SK-N-SH treated with all-trans-retinoic acid at 6 μM for 48 hours (cell line): ENCODE measurements around the gene RNASE7.

Experiments
- ATAC-seq: fragments of 200-7000 bp; cut with Tn5 transposase; 3 replicates; pipeline ENCODE4 v1.9.1; 2020; ENCODE audit warnings: mild to moderate bottlenecking, moderate library complexity
- ARNTL ChIP-seq: fragments of 450-650 bp; formaldehyde crosslinking; IDR thresholded peaks from 2 replicates; pipeline ENCODE4 v1.5.0; 2020; ENCODE audit warnings: low read depth, mild to moderate bottlenecking, moderate library complexity, borderline replicate concordance
- BACH2 ChIP-seq: fragments of 250-450 bp; sonication (Bioruptor Pico); IDR thresholded peaks from 2 replicates; pipeline ENCODE4 v1.9.0; 2021; ENCODE audit warnings: mild to moderate bottlenecking, borderline replicate concordance
- CSDC2 ChIP-seq: fragments of 250-450 bp; sonication (Bioruptor Pico); IDR thresholded peaks from 2 replicates; pipeline ENCODE4 v1.5.0; 2020; ENCODE audit warnings: mild to moderate bottlenecking, moderate library complexity
- ESRRG ChIP-seq: fragments of 250-450 bp; sonication (Bioruptor Pico); IDR thresholded peaks from 2 replicates; pipeline ENCODE4 v1.6.1; 2021; ENCODE audit warnings: mild to moderate bottlenecking
- GLIS3 ChIP-seq: fragments of 250-450 bp; sonication (Bioruptor Pico); IDR thresholded peaks from 2 replicates; pipeline ENCODE4 v1.5.0; 2020; ENCODE audit warnings: mild to moderate bottlenecking, moderate library complexity
- ISL1 ChIP-seq: fragments of 250-450 bp; sonication (Bioruptor Pico); IDR thresholded peaks from 2 replicates; pipeline ENCODE4 v2.1.2; 2022; ENCODE audit warnings: mild to moderate bottlenecking, moderate library complexity
- OSR1 ChIP-seq: fragments of 250-450 bp; sonication (Bioruptor Pico); IDR thresholded peaks from 2 replicates; pipeline ENCODE4 v1.8.0; 2022; ENCODE audit warnings: moderate library complexity, mild to moderate bottlenecking, inconsistent platforms
- PPARA ChIP-seq: fragments of 250-450 bp; sonication (Bioruptor Pico); IDR thresholded peaks from 2 replicates; pipeline ENCODE4 v1.5.0; 2020; ENCODE audit warnings: mild to moderate bottlenecking, borderline replicate concordance
- SNAI2 ChIP-seq: fragments of 250-450 bp; sonication (Bioruptor Pico); IDR thresholded peaks from 2 replicates; pipeline ENCODE4 v1.5.0; 2020; ENCODE audit warnings: mild to moderate bottlenecking, moderate library complexity
- TCF4 ChIP-seq: fragments of 250-450 bp; sonication (Bioruptor Pico); IDR thresholded peaks from 2 replicates; pipeline ENCODE4 v1.8.0; 2021; ENCODE audit warnings: mild to moderate bottlenecking, moderate library complexity, borderline replicate concordance
- TOX ChIP-seq: fragments of 250-450 bp; sonication (Bioruptor Pico); IDR thresholded peaks from 2 replicates; pipeline ENCODE4 v1.8.0; 2021; ENCODE audit warnings: mild to moderate bottlenecking, moderate library complexity, borderline replicate concordance
- ZC3H10 ChIP-seq: fragments of 250-450 bp; sonication (Bioruptor Pico); IDR thresholded peaks from 2 replicates; pipeline ENCODE4 v1.5.1; 2021; ENCODE audit warnings: mild to moderate bottlenecking, moderate library complexity
- ZFP3 ChIP-seq: fragments of 250-450 bp; sonication (Bioruptor Pico); IDR thresholded peaks from 2 replicates; pipeline ENCODE4 v1.5.0; 2020; ENCODE audit warnings: mild to moderate bottlenecking, moderate library complexity
- ZFP30 ChIP-seq: fragments of 450-650 bp; formaldehyde crosslinking; IDR thresholded peaks from 2 replicates; pipeline ENCODE4 v1.5.0; 2022; ENCODE audit warnings: mild to moderate bottlenecking, moderate library complexity
- ZNF565 ChIP-seq: fragments of 450-650 bp; formaldehyde crosslinking; conservative IDR thresholded peaks from 2 replicates; pipeline ENCODE4 v1.5.0; 2020; ENCODE audit warnings: low read depth, mild to moderate bottlenecking, moderate library complexity
- ZNF70 ChIP-seq: fragments of 450-650 bp; formaldehyde crosslinking; IDR thresholded peaks from 2 replicates; pipeline ENCODE4 v1.5.0; 2020; ENCODE audit warnings: mild to moderate bottlenecking, moderate library complexity
- ZNF8 ChIP-seq: fragments of 450-650 bp; formaldehyde crosslinking; IDR thresholded peaks from 2 replicates; pipeline ENCODE4 v1.5.0; 2020; ENCODE audit warnings: mild to moderate bottlenecking, moderate library complexity
- TF ChIP-seq, protein P1 (sequence below): fragments of 250-450 bp; sonication (Bioruptor Pico); IDR thresholded peaks from 2 replicates; pipeline ENCODE4 v1.8.0; 2021; ENCODE audit warnings: low read depth, mild to moderate bottlenecking, moderate library complexity, borderline replicate concordance
- TF ChIP-seq, protein P2 (sequence below): fragments of 250-450 bp; sonication (Bioruptor Pico); IDR thresholded peaks from 2 replicates; pipeline ENCODE4 v1.5.0; 2020; ENCODE audit warnings: mild to moderate bottlenecking, moderate library complexity
- TF ChIP-seq, protein P3 (sequence below): fragments of 250-450 bp; sonication (Bioruptor Pico); IDR thresholded peaks from 2 replicates; pipeline ENCODE4 v1.5.1; 2020; ENCODE audit warnings: low read depth, mild to moderate bottlenecking, moderate library complexity
- TF ChIP-seq, protein P4 (sequence below): fragments of 250-450 bp; sonication (Bioruptor Pico); IDR thresholded peaks from 2 replicates; pipeline ENCODE4 v1.8.0; 2020; ENCODE audit warnings: mild to moderate bottlenecking, moderate library complexity, borderline replicate concordance

The RNASE7 gene

DNA sequence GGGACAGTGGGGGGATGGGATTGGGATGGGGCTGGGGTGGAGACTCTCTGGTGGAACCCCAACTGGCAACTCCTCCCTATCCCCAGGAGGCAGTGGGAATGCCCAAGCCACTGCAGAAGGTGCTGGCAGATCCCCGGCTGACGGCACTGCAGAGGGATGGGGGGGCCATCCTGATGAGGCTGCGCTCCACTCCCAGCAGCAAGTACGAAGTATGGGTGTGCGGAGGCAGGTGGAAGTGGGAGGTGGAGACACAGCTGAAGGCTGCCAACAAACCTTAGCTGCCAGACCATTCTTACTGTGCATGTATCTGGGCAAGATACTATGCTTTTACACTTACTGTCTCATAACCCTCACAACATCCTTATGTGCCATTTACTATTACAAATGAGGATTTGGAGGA is 36.1 kb downstream of the RNASE7 start (continued):
- TF ChIP-seq TOX (CRISPR knock-in tag) (no peak), SNAI2 (no peak), GLIS3 (CRISPR knock-in tag) (no peak), ZNF565 (no peak), ZC3H10 (CRISPR knock-in tag) (no peak)
- TF ChIP-seq, protein P1, sequence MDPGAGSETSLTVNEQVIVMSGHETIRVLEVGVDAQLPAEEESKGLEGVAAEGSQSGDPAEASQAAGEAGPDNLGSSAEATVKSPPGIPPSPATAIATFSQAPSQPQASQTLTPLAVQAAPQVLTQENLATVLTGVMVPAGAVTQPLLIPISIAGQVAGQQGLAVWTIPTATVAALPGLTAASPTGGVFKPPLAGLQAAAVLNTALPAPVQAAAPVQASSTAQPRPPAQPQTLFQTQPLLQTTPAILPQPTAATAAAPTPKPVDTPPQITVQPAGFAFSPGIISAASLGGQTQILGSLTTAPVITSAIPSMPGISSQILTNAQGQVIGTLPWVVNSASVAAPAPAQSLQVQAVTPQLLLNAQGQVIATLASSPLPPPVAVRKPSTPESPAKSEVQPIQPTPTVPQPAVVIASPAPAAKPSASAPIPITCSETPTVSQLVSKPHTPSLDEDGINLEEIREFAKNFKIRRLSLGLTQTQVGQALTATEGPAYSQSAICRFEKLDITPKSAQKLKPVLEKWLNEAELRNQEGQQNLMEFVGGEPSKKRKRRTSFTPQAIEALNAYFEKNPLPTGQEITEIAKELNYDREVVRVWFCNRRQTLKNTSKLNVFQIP (CRISPR knock-in tag): no peak
- TF ChIP-seq, all 23 proteins: peak for 0

DNA sequence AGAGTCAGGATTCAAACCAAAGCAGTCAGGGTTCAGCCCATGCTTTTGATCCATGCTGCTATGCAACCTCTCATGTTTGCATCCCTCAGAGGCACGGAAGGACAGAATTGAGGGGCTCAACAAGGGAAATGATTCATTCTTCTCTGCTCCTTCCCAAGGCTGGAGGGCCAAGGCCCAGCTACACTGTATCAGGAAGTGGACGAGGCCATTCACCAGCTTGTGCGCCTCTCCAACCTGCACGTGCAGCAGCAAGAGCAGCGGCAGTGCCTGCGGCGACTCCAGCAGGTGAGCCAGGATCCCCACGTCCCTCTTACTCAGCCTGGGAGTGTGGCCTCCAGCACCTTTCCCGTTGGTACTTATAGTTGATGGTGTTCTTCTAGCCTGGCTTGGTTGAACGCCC is 36.6 kb downstream of the RNASE7 start:
- ATAC-seq: no peak
- TF ChIP-seq ZC3H10 (CRISPR knock-in tag) (no peak), ZNF565 (no peak), OSR1 (CRISPR knock-in tag) (no peak), TCF4 (CRISPR knock-in tag) (no peak), TOX (CRISPR knock-in tag) (no peak), ZFP30 (no peak), PPARA (CRISPR knock-in tag) (no peak), ISL1 (CRISPR knock-in tag) (no peak), ZNF70 (CRISPR knock-in tag) (no peak), ARNTL (CRISPR knock-in tag) (no peak), ESRRG (CRISPR knock-in tag) (no peak), ZFP3 (CRISPR knock-in tag) (no peak)
- TF ChIP-seq, protein P2, sequence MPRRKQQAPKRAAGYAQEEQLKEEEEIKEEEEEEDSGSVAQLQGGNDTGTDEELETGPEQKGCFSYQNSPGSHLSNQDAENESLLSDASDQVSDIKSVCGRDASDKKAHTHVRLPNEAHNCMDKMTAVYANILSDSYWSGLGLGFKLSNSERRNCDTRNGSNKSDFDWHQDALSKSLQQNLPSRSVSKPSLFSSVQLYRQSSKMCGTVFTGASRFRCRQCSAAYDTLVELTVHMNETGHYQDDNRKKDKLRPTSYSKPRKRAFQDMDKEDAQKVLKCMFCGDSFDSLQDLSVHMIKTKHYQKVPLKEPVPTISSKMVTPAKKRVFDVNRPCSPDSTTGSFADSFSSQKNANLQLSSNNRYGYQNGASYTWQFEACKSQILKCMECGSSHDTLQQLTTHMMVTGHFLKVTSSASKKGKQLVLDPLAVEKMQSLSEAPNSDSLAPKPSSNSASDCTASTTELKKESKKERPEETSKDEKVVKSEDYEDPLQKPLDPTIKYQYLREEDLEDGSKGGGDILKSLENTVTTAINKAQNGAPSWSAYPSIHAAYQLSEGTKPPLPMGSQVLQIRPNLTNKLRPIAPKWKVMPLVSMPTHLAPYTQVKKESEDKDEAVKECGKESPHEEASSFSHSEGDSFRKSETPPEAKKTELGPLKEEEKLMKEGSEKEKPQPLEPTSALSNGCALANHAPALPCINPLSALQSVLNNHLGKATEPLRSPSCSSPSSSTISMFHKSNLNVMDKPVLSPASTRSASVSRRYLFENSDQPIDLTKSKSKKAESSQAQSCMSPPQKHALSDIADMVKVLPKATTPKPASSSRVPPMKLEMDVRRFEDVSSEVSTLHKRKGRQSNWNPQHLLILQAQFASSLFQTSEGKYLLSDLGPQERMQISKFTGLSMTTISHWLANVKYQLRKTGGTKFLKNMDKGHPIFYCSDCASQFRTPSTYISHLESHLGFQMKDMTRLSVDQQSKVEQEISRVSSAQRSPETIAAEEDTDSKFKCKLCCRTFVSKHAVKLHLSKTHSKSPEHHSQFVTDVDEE (CRISPR knock-in tag): no peak

DNA sequence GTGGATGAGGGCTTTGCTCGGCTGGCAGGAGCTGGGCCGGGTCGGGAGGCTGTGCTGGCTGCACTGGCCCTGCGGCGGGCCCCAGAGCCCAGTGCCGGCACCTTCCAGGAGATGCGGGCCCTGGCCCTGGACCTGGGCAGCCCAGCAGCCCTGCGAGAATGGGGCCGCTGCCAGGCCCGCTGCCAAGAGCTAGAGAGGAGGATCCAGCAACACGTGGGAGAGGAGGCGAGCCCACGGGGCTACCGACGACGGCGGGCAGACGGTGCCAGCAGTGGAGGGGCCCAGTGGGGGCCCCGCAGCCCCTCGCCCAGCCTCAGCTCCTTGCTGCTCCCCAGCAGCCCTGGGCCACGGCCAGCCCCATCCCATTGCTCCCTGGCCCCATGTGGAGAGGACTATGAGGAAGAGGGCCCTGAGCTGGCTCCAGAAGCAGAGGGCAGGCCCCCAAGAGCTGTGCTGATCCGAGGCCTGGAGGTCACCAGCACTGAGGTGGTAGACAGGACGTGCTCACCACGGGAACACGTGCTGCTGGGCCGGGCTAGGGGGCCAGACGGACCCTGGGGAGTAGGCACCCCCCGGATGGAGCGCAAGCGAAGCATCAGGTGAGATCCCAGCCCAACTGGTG is 39.5 kb downstream of the RNASE7 start:
- ATAC-seq: no peak
- TF ChIP-seq ESRRG (CRISPR knock-in tag) (no peak), CSDC2 (CRISPR knock-in tag) (no peak), TCF4 (CRISPR knock-in tag) (no peak), GLIS3 (CRISPR knock-in tag) (no peak), SNAI2 (no peak), ZNF8 (CRISPR knock-in tag) (no peak)
- TF ChIP-seq, protein P1 (CRISPR knock-in tag): no peak

DNA sequence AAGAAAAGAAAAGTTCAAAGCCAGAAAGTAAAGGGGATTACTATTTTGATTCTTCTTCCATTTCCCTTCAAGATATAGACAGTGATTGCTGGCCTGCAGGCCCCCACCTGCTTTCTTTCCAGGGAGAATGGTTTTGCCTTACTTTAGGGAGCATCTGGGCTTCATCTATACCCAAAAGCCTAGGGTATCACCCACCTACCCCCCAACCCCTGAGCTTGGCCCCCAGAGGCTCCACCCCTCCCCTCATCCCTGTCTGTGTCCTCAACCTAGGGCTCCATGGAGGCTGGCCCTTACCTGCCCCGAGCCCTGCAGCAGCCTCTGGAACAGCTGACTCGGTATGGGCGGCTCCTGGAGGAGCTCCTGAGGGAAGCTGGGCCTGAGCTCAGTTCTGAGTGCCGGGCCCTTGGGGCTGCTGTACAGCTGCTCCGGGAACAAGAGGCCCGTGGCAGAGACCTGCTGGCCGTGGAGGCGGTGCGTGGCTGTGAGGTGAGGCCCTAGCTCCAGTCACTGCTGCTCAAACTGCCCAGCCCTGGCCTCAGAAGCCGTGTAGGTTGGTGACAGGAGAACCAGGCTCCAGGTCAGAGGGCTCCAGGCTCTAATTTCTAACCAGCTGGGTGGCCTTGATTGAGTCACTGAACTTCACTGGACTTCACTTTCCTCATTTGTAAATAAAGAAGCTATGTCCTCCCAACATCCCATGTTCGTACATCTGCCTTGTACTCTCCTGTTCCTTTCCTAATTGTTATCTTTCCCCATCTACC is 41.6 kb downstream of the RNASE7 start:
- no peak for TF ChIP-seq TCF4 (CRISPR knock-in tag)
- no peak for ATAC-seq

DNA sequence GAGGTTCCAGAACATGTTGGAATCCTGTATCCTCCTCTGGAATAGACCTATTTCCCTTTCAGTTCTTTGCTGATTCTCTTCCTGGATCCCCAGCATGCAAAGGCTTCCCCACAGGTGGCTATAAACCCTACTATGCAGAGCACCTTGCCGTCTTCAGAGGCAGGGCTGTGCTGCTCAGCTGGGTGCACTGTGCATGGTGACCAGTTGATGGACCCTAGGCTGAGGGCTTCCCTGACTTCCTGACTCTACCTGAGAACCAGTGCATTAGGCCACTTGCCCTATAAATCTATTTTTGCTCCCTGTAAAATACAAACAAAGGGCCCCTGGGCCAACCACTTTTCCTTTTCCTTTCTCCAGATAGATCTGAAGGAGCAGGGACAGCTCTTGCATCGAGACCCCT is 42.2 kb downstream of the RNASE7 start:
- TF ChIP-seq SNAI2: no peak
- TF ChIP-seq, protein P3, sequence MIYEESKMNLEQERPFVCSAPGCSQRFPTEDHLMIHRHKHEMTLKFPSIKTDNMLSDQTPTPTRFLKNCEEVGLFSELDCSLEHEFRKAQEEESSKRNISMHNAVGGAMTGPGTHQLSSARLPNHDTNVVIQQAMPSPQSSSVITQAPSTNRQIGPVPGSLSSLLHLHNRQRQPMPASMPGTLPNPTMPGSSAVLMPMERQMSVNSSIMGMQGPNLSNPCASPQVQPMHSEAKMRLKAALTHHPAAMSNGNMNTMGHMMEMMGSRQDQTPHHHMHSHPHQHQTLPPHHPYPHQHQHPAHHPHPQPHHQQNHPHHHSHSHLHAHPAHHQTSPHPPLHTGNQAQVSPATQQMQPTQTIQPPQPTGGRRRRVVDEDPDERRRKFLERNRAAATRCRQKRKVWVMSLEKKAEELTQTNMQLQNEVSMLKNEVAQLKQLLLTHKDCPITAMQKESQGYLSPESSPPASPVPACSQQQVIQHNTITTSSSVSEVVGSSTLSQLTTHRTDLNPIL: no peak
- TF ChIP-seq ZNF70 (CRISPR knock-in tag): no peak
- no peak for TF ChIP-seq BACH2 (CRISPR knock-in tag)
- TF ChIP-seq, protein P4, sequence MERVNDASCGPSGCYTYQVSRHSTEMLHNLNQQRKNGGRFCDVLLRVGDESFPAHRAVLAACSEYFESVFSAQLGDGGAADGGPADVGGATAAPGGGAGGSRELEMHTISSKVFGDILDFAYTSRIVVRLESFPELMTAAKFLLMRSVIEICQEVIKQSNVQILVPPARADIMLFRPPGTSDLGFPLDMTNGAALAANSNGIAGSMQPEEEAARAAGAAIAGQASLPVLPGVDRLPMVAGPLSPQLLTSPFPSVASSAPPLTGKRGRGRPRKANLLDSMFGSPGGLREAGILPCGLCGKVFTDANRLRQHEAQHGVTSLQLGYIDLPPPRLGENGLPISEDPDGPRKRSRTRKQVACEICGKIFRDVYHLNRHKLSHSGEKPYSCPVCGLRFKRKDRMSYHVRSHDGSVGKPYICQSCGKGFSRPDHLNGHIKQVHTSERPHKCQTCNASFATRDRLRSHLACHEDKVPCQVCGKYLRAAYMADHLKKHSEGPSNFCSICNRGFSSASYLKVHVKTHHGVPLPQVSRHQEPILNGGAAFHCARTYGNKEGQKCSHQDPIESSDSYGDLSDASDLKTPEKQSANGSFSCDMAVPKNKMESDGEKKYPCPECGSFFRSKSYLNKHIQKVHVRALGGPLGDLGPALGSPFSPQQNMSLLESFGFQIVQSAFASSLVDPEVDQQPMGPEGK: no peak
- no peak for TF ChIP-seq ESRRG (CRISPR knock-in tag)
- TF ChIP-seq TCF4 (CRISPR knock-in tag): no peak
- no peak for TF ChIP-seq CSDC2 (CRISPR knock-in tag)
- TF ChIP-seq, all 23 proteins: peak for 0
- no peak for ATAC-seq
